HCT116 (cell line): ENCODE data around the gene ATXN7L1. TPM values are rescaled to one million over a fixed set of nuclear protein-coding genes. Genes with fewer than 3 reads are reported as not detected.

ENCODE experiments used
- ATAC-seq: fragments of 200-7000 bp; cut with Tn5 transposase; 2 replicates; pipeline ENCODE4 v1.9.1; 2020; ENCODE audit warnings: mild to moderate bottlenecking, moderate library complexity
- BruUV-seq: library from RNA; stranded (reverse); fragments of 400-500 nt; replicated peaks from 2 replicates; lab custom pipeline; 2021; lab: Mats Ljungman, UMichigan
- CTCF ChIA-PET: fragments of 300-600 bp; sonication (Branson Sonifier 250); formaldehyde crosslinking; loops from one replicate; lab custom pipeline; 2021; ENCODE audit warnings: antibody characterized with exemption; lab: Charles Lee
- POLR2A ChIA-PET: fragments of 300-600, 350-600 bp; sonication (Branson Sonifier 250); formaldehyde crosslinking; loops from one replicate; lab custom pipeline; 2021; ENCODE audit warnings: antibody characterized with exemption; lab: Charles Lee
- RAD21 ChIA-PET, 2 experiments: fragments of 300-600 bp; sonication (Branson Sonifier 250); formaldehyde crosslinking; loops; one replicate each; lab custom pipeline; 2023; ENCODE audit warnings: low total read pairs in 2 of 2; ENCODE audit not compliant: uncharacterized antibody in 2 of 2, unreplicated experiment in 2 of 2, low non-redundant PET in 1 of 2; lab: Charles Lee
- DNase-seq: peaks from one replicate; pipeline ENCODE4 v3.0.0-alpha.2; 2010; ENCODE audit warnings: low read depth, low spot score
- H2AFZ ChIP-seq: fragments of 200-600 bp; shearing (Covaris generic), sonication (generic); 2 replicates; pipeline ENCODE4 v1.6.1; 2017; ENCODE audit warnings: low read depth, mixed run types, mixed read lengths, antibody characterized with exemption, low read length; ENCODE audit not compliant: poor library complexity, severe bottlenecking
- H3K27ac ChIP-seq: 2 replicates; pipeline ENCODE4 v1.5.1; 2012; ENCODE audit warnings: low read depth, low read length
- H3K27me3 ChIP-seq: fragments of 200-600 bp; sonication (generic); 2 replicates; pipeline ENCODE4 v1.6.1; 2016; ENCODE audit warnings: mixed run types, low read length, mixed read lengths; ENCODE audit not compliant: insufficient read depth
- H3K36me3 ChIP-seq, 2 experiments: fragments of 200-500 bp in 1 of 2; fragments of 200-600 bp in 1 of 2; sonication (Bioruptor generic) in 1 of 2; sonication (generic) in 1 of 2; 2 replicates each; pipeline versions ENCODE4 v1.5.1 to v1.6.1; 2014 to 2016; ENCODE audit warnings: low read length in 2 of 2, inconsistent platforms in 1 of 2, mixed read lengths in 1 of 2, mixed run types in 1 of 2; ENCODE audit not compliant: insufficient read depth in 2 of 2, control insufficient read depth in 1 of 2
- H3K4me1 ChIP-seq, 2 experiments: fragments of 200-600 bp in 1 of 2; sonication (generic) in 1 of 2; 2 replicates each; pipeline versions ENCODE4 v1.5.1 to v1.6.1; 2012 to 2017; ENCODE audit warnings: low read length in 2 of 2, inconsistent platforms in 1 of 2, mild to moderate bottlenecking in 1 of 2, mixed read lengths in 1 of 2, mixed run types in 1 of 2, moderate library complexity in 1 of 2; ENCODE audit not compliant: insufficient read depth in 2 of 2, control insufficient read depth in 1 of 2
- H3K4me2 ChIP-seq: fragments of 200-600 bp; sonication (generic); 2 replicates; pipeline ENCODE4 v1.6.1; 2017; ENCODE audit warnings: mixed run types, low read length, mixed read lengths
- H3K4me3 ChIP-seq, 2 experiments: fragments of 200-600 bp in 1 of 2; sonication (generic) in 1 of 2; replicated peaks in 1 of 2; 2 replicates each; pipeline ENCODE4 v1.5.1; 2011 to 2016; ENCODE audit warnings: low read length in 2 of 2, control low read depth in 1 of 2, low read depth in 1 of 2, mild to moderate bottlenecking in 1 of 2, mixed read lengths in 1 of 2, mixed run types in 1 of 2
- H3K79me2 ChIP-seq: fragments of 200-600 bp; sonication (generic); 2 replicates; pipeline ENCODE4 v1.6.1; 2017; ENCODE audit warnings: mild to moderate bottlenecking, mixed run types, low read length, moderate library complexity, mixed read lengths; ENCODE audit not compliant: insufficient read depth
- H3K9ac ChIP-seq: fragments of 200-600 bp; sonication (generic); 2 replicates; pipeline ENCODE4 v1.6.1; 2016; ENCODE audit warnings: low read length, mixed read lengths
- H3K9me2 ChIP-seq: fragments of 200-600 bp; sonication (generic), shearing (Covaris generic); 2 replicates; pipeline ENCODE4 v1.6.1; 2017; ENCODE audit warnings: mixed run types, mild to moderate bottlenecking, moderate library complexity; ENCODE audit not compliant: insufficient read depth
- H3K9me3 ChIP-seq, 2 experiments: fragments of 200-500 bp in 1 of 2; fragments of 200-600 bp in 1 of 2; sonication (Bioruptor generic) in 1 of 2; sonication (generic) in 1 of 2; 2 replicates each; pipeline ENCODE4 v1.6.1; 2014 to 2017; ENCODE audit warnings: low read length in 2 of 2, mixed read lengths in 2 of 2, inconsistent platforms in 1 of 2, low read depth in 1 of 2, mild to moderate bottlenecking in 1 of 2, mixed run types in 1 of 2, moderate library complexity in 1 of 2; ENCODE audit not compliant: control insufficient read depth in 1 of 2, insufficient read depth in 1 of 2
- H4K20me1 ChIP-seq: fragments of 200-600 bp; sonication (generic), shearing (Covaris generic); 2 replicates; pipeline ENCODE4 v1.6.1; 2017; ENCODE audit warnings: mixed run types, mild to moderate bottlenecking, moderate library complexity; ENCODE audit not compliant: insufficient read depth
- ATF3 ChIP-seq: IDR thresholded peaks from 2 replicates; pipeline ENCODE4 v1.6.1; 2012
- CBX3 ChIP-seq: IDR thresholded peaks from 2 replicates; pipeline ENCODE4 v1.6.1; 2012; ENCODE audit warnings: low read depth
- CEBPB ChIP-seq: IDR thresholded peaks from 2 replicates; pipeline ENCODE4 v1.6.1; 2012; ENCODE audit warnings: low read depth
- CTCF ChIP-seq, 3 experiments: fragments of 200-600 bp in 1 of 3; sonication (generic) in 1 of 3; IDR thresholded peaks in 2 of 3; conservative IDR thresholded peaks in 1 of 3; 2 replicates each; pipeline ENCODE4 v1.5.1; 2012 to 2017; ENCODE audit warnings: low read depth in 2 of 3, low read length in 2 of 3, antibody characterized with exemption in 1 of 3, borderline replicate concordance in 1 of 3, control low read depth in 1 of 3, mild to moderate bottlenecking in 1 of 3, mixed read lengths in 1 of 3, mixed run types in 1 of 3, moderate library complexity in 1 of 3; ENCODE audit not compliant: insufficient read depth in 1 of 3
- EGR1 ChIP-seq: IDR thresholded peaks from 2 replicates; pipeline ENCODE4 v1.6.1; 2012; ENCODE audit warnings: low read depth
- ELF1 ChIP-seq: IDR thresholded peaks from 2 replicates; pipeline ENCODE4 v1.6.1; 2012; ENCODE audit warnings: low read depth, borderline replicate concordance
- EZH2phosphoT487 ChIP-seq: fragments of 200-600 bp; IDR thresholded peaks from 2 replicates; pipeline ENCODE4 v1.6.1; 2018; ENCODE audit warnings: antibody characterized with exemption, borderline replicate concordance
- FOSL1 ChIP-seq: IDR thresholded peaks from 2 replicates; pipeline ENCODE4 v1.6.1; 2012; ENCODE audit warnings: low read depth
- JUND ChIP-seq: IDR thresholded peaks from 2 replicates; pipeline ENCODE4 v1.6.1; 2012
- MAX ChIP-seq: IDR thresholded peaks from 2 replicates; pipeline ENCODE4 v1.6.1; 2012
- POLR2A ChIP-seq: IDR thresholded peaks from 2 replicates; pipeline ENCODE4 v1.7.0; 2011; ENCODE audit warnings: borderline replicate concordance; ENCODE audit not compliant: insufficient read depth, insufficient read length; ENCODE audit errors: extremely low read depth
- RAD21 ChIP-seq: IDR thresholded peaks from 2 replicates; pipeline ENCODE4 v1.6.1; 2012; ENCODE audit warnings: low read depth, mild to moderate bottlenecking
- REST ChIP-seq: IDR thresholded peaks from 2 replicates; pipeline ENCODE4 v1.6.1; 2012; ENCODE audit warnings: low read depth
- SIN3A ChIP-seq: IDR thresholded peaks from 2 replicates; pipeline ENCODE4 v1.6.1; 2012; ENCODE audit warnings: low read depth
- SP1 ChIP-seq: IDR thresholded peaks from 2 replicates; pipeline ENCODE4 v1.6.1; 2012; ENCODE audit warnings: low read depth
- SRF ChIP-seq: IDR thresholded peaks from 2 replicates; pipeline ENCODE4 v1.6.1; 2012; ENCODE audit warnings: low read depth
- TCF7L2 ChIP-seq: IDR thresholded peaks from 2 replicates; pipeline ENCODE4 v1.7.0; 2011; ENCODE audit warnings: borderline replicate concordance, inconsistent platforms; ENCODE audit not compliant: insufficient read depth, insufficient read length; ENCODE audit errors: extremely low read depth
- YY1 ChIP-seq: IDR thresholded peaks from 2 replicates; pipeline ENCODE4 v1.6.1; 2011; ENCODE audit warnings: low read length, low read depth, moderate library complexity, mild to moderate bottlenecking; ENCODE audit not compliant: insufficient replicate concordance; ENCODE audit errors: extremely low read depth
- ZBTB33 ChIP-seq: IDR thresholded peaks from 2 replicates; pipeline ENCODE4 v1.6.1; 2011; ENCODE audit warnings: mild to moderate bottlenecking, low read length, moderate library complexity; ENCODE audit not compliant: insufficient replicate concordance; ENCODE audit errors: extremely low read depth
- ZNF274 ChIP-seq: fragments of 200-500 bp; sonication (Bioruptor generic); IDR thresholded peaks from 2 replicates; pipeline ENCODE4 v1.6.1; 2014; ENCODE audit warnings: mild to moderate bottlenecking, low read depth, low read length, inconsistent platforms
- intact Hi-C: fragments of 100-400 bp; cut with micrococcal nuclease; formaldehyde crosslinking; loops from 2 replicates; pipeline ENCODE4 v1.10.0; 2022
- total RNA-seq: library from RNA; stranded (reverse); gene quantifications from one replicate; pipeline ENCODE4 v1.2.1, GENCODE V29; 2021; ENCODE audit not compliant: unreplicated experiment

The ATXN7L1 gene
- total RNA-seq, 1 experiment from 2014 or later = 11.5 TPM

GRCh38 chr7:105585850-105586500 is 290.4 kb downstream of the ATXN7L1 start:
- POLR2A ChIA-PET = no interaction called here

More at GRCh38 chr7:105585850-105586500, 290.4 kb downstream of the ATXN7L1 start:
- DNase-seq = no peak
- no peak overlapping the region for H2AFZ ChIP-seq
- no peak overlapping the region for H3K27ac ChIP-seq
- ChIA-PET RAD21 (no interaction called here), CTCF (no interaction called here)
- no peaks in the 10 kb centered on the region for H4K20me1 ChIP-seq
- no TSS peak for BruUV-seq
- TF ChIP-seq YY1 (no peak), ZNF274 (no peak), EZH2phosphoT487 (no peak), SRF (no peak), TCF7L2 (no peak), SP1 (no peak), CTCF (IDR thresholded peaks at IDR 0.05 in 2 of 3, conservative IDR thresholded peaks at IDR 0.05 in 1 of 3; ENCODE audit: borderline replicate concordance in 1 of 3, insufficient read depth in 1 of 3, low read depth in 2 of 3, low read length in 2 of 3) (no peak), RAD21 (no peak), CEBPB (no peak), MAX (no peak), EGR1 (no peak), POLR2A (no peak), ELF1 (no peak), SIN3A (no peak), ZBTB33 (no peak), CBX3 (no peak), JUND (no peak), REST (no peak), ATF3 (no peak), FOSL1 (no peak)
- H3K9me2 ChIP-seq = no peaks in the 10 kb centered on the region
- no peaks in the 10 kb centered on the region for H3K27me3 ChIP-seq
- intact Hi-C loops = loop anchor here (5.0 to 10.0 kb wide), 3 partner anchors 459 to 944 kb away; no protein-coding TSS in a partner anchor
- no peak overlapping the region for H3K9ac ChIP-seq
- H3K79me2 ChIP-seq = no peaks in the 10 kb centered on the region
- H3K4me2 ChIP-seq = no peak overlapping the region
- no peak for ATAC-seq
- H3K4me1 ChIP-seq = peaks cover 0 to 5% of the 10 kb centered on the region in 2 experiments; a peak in 2 of 4 replicates
- H3K4me3 ChIP-seq = no peak overlapping the region
- H3K36me3 ChIP-seq = no peaks in the 10 kb centered on the region
- no peaks in the 10 kb centered on the region for H3K9me3 ChIP-seq
